GM18498 (cell line): Measurements from ENCODE around the gene NDOR1.

Experiments
- ATAC-seq: cut with Tn5 transposase; IDR thresholded peaks from one replicate; pipeline ENCODE4 v1.9.1; 2021; ENCODE audit warnings: mild to moderate bottlenecking, moderate library complexity; ENCODE audit not compliant: unreplicated experiment

NDOR1 gene

GRCh38 chr9:137198051-137198901 lies 7.2 kb upstream of the NDOR1 start:
- no peak for ATAC-seq

- ATAC-seq, result no peak
Observed at GRCh38 chr9:137198902-137199283, 6.6 kb upstream of the NDOR1 start.

GRCh38 chr9:137199411-137200121 lies 5.9 kb upstream of the NDOR1 start:
- no peak for ATAC-seq

- peak; percentile 92 for ATAC-seq
Observed at GRCh38 chr9:137200311-137201204, 4.9 kb upstream of the NDOR1 start, which contains the start of gene TPRN. TPRN (minus strand) TSS chr9:137200741; CDS start chr9:137200711, 30 bp downstream.

GRCh38 chr9:137201205-137201868 lies 4.2 kb upstream of the NDOR1 start:
- no peak for ATAC-seq

- ATAC-seq, result no peak
Observed at GRCh38 chr9:137202966-137203365, 2.5 kb upstream of the NDOR1 start.

- ATAC-seq, result no peak
Observed at GRCh38 chr9:137204731-137205125, 772 bp upstream of the NDOR1 start.

GRCh38 chr9:137206602-137207001 lies 1.1 kb downstream of the NDOR1 start:
- no peak for ATAC-seq

GRCh38 chr9:137211532-137211931 lies 6.0 kb downstream of the NDOR1 start:
- no peak for ATAC-seq

GRCh38 chr9:137212520-137212919 lies 7.0 kb downstream of the NDOR1 start:
- ATAC-seq, result no peak

- ATAC-seq, result no peak
Observed at GRCh38 chr9:137213160-137214060, 7.9 kb downstream of the NDOR1 start.

- no peak for ATAC-seq
Observed at GRCh38 chr9:137214620-137215019, 9.1 kb downstream of the NDOR1 start.

GRCh38 chr9:137215196-137215986 lies 9.9 kb downstream of the NDOR1 start:
- ATAC-seq, result no peak

GRCh38 chr9:137216188-137216965 lies 10.9 kb downstream of the NDOR1 start:
- no peak for ATAC-seq

GRCh38 chr9:137217276-137218211 lies 12.0 kb downstream of the NDOR1 start:
- ATAC-seq, result no peak

- ATAC-seq, result no peak
Observed at GRCh38 chr9:137218212-137218753, 12.8 kb downstream of the NDOR1 start.
